Activated CD8-positive, alpha-beta memory T cell treated with anti-CD3 and anti-CD28 coated beads, Interleukin-2, amount 50 U/mL, for 1 hour (primary cell): ENCODE data around the gene TMEM126A.
"Not testable (repeated sequence)": the region's sequence is repeated elsewhere in the genome, so short reads cannot be mapped to it uniquely, and the experiment has no call there.

Source experiments
- DNase-seq: peaks from one replicate; pipeline ENCODE4 v3.0.0-alpha.2; 2020; ENCODE audit errors: extremely low read depth

The TMEM126A gene

DNA sequence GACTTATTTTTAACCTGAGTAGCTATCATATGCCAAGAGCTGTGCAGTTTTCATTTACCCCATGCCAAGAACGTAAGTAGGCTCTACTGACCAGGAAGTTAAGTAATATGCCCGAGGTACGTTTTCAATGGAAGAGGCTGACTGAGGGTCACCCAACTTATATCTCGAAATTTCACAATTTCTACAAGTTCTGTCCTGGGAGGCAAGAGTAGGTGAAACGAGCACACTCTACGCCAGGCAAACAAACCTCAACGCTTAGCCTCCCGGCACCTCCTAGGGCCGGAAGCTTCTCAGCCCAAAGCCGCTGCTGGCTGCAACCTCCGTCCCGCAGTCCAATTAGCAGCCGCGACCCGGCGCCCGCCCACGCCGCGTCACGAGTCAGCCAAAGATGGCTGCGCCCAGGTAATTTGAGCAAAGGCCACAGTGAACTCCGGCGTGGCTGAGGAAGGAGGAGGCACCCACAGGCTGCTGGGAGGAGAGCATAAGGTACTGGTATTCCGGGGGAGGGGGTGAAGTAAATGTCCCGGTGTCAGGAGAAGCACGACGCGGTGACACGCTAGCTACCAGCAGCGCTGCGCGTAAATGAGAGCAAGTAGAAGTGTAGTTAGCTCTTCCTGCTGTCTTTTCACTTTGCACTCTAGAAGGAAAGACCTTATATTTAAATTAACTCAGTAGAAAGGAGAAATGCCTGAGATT is at the start of gene TMEM126A:
Gene TMEM126A, plus strand, starts transcription at position 364 of the 696 bp plus-strand sequence. CDS start 2,289 bp downstream, outside the sequence.
- DNase-seq: peak; percentile 54

DNA sequence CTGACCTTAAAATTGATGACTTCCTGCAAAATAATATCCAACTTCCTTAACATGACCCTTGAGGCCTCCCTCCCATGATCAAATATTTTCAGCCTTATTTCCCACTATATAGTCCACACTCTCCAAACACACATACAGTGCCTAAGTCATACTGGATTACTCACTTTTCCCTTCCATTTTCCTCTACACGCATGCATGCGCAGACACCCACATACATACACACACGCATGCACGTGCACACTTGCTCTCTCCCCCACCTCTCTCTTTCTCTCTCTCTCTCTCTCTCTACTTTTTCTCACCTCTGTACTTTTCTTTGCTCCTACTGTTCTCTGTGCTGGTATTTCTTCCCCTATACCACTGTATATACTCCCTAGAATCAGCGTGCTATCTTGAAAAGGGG is 48.7 kb upstream of the TMEM126A start:
- DNase-seq: no peak

DNA sequence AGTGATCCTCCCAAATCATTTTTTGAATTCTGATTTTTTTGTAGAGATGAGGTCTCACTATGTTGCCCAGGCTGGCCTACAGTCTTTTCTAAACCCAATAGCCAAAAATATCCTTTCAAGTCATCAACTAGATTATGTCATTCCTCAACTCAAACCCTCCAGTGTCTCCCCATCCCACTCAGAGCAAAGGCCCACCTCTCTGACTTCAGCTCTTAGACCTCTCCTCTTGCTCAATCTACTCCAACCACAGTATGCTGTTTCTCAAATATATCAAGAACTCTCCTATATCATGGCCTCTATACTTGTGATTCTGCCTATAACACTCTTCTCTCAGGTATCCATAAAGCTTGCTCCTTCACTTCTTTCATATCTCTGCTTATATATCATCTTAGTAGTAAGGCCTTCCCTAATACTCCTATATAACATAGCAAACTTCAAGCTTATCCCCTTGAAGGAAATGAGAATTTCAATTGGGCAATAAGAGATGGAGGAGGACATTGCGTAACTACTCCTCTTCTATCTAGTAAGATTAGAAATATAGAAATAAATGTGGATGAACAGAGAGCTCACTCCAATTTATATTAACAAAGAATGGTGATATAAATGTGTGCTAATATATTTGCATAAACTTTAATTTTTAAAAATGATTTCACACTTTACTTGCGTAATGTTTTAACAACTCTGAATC is 45.1 kb upstream of the TMEM126A start:
- DNase-seq: no peak

DNA sequence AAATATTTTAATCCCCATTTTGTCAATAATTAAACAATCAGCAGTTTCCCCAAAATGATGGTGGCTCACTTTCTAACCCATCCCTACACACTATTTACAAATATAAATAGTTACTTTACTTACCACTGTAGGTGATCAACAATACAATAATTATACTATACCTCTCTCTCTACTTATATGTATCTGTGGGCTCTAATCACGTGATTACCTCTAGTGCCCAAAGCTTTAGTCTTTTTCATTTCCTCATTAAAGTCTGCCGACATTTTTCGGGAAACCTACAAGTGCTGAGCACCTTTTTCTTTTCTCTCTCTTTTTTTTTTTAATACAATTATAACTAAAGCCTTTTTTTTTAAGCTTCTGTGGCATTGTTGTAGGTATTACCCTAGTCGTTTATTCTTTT is 44.5 kb upstream of the TMEM126A start:
- DNase-seq: no peak

DNA sequence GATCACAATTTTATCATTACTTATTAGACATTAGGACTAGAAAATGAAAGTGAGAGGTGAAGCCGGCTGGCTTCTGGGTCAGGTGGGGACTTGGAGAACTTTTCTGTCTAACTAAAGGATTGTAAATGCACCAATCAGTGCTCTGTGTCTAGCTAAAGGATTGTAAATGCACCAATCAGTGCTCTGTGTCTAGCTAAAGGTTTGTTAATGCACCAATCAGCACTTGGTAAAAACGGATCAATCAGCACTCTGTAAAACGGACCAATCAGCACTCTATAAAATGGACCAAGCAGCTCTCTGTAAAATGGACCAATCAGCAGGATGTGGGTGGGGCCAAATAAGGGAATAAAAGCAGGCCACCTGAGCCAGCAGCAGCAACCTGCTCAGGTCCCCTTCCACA is 41.5 kb upstream of the TMEM126A start:
- DNase-seq: not testable (repeated sequence)

GRCh38 chr11:85608621-85609020 is 39.1 kb upstream of the TMEM126A start:
- not testable (repeated sequence) for DNase-seq

- not testable (repeated sequence) for DNase-seq
Measured at GRCh38 chr11:85609286-85609685, 38.5 kb upstream of the TMEM126A start.

DNA sequence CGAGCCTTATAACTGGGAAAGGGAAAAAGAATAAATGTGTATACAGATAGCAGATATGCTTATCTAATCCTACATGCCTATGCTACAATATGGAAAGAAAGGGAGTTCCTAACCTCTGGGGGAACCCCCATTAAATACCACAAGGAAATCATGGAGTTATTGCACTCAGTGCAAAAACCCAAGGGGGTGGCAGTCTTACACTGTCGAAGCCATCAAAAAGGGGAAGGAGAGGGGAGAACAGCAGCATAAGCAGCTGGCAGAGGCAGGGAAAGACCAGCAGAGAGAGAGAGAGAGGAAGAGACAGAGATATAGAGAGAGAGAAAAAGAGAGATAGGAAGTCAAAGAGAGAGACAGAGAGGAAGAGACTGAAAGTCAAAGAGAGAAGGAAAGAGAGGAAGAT is 36.1 kb upstream of the TMEM126A start:
- not testable (repeated sequence) for DNase-seq

DNA sequence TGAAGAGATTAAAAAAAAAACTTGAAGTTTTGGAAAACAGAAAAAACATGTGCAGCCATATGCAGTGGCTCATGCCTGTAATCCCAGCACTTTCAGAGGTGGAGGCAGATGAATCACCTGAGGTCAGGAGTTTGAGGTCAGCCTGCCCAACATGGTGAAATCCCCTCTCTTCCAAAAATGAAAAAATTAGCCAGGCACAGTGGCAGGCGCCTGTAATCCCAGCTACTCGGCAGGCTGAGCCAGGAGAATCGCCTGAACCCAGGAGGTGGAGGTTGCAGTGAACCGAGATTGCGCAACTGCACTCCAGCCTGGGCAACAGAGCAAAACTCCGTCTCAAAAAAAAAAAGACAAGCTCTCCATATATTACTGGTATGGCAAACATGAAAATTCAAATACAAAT is 28.3 kb upstream of the TMEM126A start:
- no peak for DNase-seq

DNA sequence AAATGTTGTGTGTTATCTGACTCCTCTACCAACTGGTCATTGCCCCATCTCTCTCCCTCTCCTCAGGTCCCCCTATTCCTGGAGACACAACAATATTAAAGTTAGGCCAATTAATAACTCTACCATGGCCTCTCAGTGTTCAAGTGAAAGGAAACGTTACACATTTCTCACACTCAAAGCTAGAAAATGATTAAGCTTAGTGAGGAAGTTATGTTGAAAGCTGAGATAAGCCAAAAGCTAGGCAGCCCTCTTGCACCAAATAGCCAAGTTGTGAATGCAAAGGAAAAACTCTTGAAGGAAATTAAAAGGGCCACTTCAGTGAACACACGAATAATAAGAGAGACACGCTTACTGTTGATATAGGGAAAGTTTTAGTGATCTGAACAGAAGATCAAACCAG is 27.5 kb upstream of the TMEM126A start:
- no peak for DNase-seq

DNA sequence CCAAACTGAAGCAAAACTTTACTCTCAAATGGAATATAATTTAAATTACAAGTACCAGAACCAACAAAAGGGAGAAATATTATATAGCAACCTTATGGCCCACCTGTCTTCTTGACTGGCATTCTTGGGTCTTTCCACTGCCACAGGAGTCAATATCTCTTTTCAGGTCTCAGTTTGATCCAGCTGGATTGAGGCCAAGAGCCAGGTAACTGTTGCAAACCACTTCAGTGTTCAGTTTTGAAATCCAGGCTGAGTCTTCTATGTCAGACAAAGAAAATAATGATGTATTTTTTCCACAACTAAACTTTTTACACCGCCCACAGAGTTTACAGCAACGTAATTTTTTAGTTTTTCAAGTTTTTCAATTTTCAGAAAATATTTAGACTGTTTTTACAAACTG is 21.3 kb upstream of the TMEM126A start:
- no peak for DNase-seq

GRCh38 chr11:85627332-85627997 is 20.3 kb upstream of the TMEM126A start, which contains the start of gene DLG2:
Gene DLG2, minus strand, starts transcription at chr11:85627344.
- no peak for DNase-seq

- peak; percentile 82 for DNase-seq
Measured at GRCh38 chr11:85627998-85628770, 19.6 kb upstream of the TMEM126A start, which contains the start of gene TMEM126B. Gene TMEM126B, plus strand, starts transcription at chr11:85628593. Its CDS starts 15 bp downstream, at chr11:85628608.

DNA sequence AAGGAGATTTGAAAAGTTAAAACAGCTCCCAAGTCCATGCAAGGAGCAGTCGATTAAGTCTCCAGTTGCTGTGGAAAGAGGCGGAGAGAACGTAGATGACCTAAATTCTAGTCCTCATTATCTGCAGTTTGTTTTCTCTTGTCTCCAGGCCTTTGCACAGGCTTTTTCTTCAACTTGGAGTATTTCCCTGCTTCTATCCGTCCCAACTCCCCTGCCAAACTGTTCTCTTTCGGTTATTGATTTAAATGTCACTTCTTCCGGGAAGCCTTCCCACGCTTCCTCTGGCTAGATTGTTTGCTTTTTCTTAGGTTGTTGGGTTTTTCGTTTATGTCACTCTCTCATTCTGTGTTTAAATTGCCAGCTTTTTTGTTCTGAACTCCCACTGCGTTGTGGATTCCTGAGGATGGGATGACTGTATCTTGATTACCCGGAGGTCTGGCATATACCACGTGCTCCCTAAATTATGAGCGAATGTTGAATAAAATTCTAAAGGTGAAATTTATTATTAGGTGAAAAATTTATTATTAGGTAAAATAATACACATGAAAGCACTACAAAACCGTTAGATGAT is 18.9 kb upstream of the TMEM126A start:
- DNase-seq: no peak

DNA sequence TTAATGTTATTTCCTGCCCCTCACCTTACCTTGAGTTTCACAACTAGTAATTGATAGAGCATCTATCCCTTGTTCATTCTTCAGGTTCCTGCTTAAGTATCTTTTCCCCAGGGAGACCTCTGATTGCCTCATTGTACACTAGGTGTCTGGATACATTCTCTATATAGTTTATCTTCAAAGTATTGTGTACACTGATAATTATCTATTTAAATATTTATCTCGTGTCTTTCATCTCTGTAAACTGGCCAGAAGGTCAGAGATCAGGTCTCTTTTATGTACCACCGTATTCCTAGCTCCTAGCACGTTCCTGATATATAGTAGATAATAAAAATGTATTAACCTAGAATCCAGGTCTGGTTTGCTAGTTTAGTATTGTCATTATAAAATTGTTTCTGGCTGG is 13.0 kb upstream of the TMEM126A start:
- no peak for DNase-seq

DNA sequence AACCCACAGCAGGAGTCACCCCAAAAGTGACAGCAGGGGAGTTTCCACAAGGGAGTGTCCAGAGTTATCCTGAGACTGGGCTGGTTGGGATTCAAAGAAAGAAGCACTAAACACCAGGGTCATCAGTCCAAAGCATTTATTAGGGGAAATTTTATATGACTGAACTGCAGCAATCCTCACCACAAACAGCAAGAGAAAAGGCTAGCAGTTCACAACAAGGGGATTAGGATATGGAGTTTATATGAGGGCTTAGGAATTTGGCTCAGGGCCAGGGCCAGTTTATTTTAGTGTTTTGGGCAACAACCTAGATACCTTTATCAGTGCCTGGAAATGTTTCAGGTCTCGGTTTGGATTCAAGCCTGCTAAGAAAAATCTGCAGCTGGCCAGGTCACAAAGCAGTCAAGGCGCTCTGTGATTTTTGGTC is 4.6 kb upstream of the TMEM126A start:
- DNase-seq: no peak

DNA sequence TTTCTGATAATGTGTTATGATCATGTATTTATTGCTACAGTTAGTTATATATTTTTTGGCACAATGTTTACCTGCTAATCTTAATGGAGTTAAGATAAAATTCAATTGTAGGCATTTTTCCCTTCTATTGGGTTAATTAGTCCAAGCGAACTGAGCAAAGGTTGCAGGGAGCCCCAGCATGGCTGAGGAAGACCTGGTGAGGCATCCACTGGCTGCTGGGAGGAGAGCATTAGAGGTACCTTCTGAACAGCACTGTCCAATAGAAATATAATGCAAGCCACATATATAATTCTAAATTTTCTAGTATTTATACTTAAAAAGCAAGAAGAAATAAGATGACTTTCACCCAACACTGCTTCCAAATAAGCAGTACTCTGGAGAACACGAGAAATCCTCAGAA is 689 bp upstream of the TMEM126A start:
- DNase-seq: no peak

DNA sequence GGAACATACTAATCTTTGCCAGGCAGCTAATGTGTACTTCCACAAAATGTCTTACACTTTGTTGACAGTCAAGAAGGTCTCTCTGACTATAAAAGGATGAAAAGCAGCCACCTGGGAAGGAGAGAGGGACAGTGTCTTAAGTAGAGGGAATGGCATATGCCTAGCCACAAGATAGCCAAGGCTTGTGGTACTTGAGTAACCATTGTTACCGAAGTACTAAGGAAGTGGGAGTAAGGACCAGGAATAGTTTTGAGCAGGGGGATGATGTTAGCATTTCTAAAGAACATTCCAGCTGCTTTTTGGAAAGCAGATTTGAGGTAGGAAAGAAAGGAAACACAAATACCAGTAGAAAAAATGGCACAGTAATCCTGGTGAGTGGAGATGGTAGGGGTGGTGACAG is 3.4 kb downstream of the TMEM126A start:
- DNase-seq: no peak

GRCh38 chr11:85652786-85653447 is 5.2 kb downstream of the TMEM126A start:
- no peak for DNase-seq

- DNase-seq: not testable (repeated sequence)
Measured at GRCh38 chr11:85654343-85654742, 6.6 kb downstream of the TMEM126A start.

DNA sequence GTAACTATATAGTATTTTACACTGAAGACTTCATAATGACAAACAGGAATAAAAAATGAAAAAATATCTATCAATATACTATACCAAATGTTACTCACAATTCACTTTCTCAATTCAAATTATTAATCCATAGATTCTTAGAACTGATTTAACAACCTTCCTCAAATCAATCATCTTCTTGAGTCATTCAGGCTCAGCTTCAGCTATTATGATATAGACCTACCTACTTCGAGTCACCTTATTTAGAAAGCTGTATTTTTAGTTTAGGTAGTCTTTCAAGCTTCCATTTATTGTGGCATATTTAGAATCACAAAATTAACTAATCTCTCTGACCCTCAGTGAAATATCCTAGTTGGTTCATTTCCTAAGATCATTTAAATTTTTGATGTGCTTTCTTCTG is 9.0 kb downstream of the TMEM126A start:
- no peak for DNase-seq
